NCI-H82 (cell line): ENCODE measurements around the gene PITX3.

Experiments
- DNase-seq: peaks from one replicate; lab custom pipeline; 2025; lab: John Stamatoyannopoulos, UW

PITX3 gene

GRCh38 chr10:102241444-102242117 is at the start of gene PITX3:
TSS of gene PITX3 (minus strand) at chr10:102241512. CDS start at chr10:102232080, 9,432 bp downstream.
- peak; percentile 84 for DNase-seq

GRCh38 chr10:102289840-102290239 is 48.5 kb upstream of the PITX3 start:
- no peak for DNase-seq

GRCh38 chr10:102289356-102289755 is 48.0 kb upstream of the PITX3 start:
- DNase-seq, result no peak

GRCh38 chr10:102287991-102288390 is 46.7 kb upstream of the PITX3 start:
- DNase-seq, result no peak

- no peak for DNase-seq
These were observed 46.2 kb upstream of the PITX3 start for GRCh38 chr10:102287538-102287937.

GRCh38 chr10:102286216-102286615 is 44.9 kb upstream of the PITX3 start:
- peak; percentile 46 for DNase-seq

GRCh38 chr10:102285133-102285532 is 43.8 kb upstream of the PITX3 start:
- no peak for DNase-seq

DNA sequence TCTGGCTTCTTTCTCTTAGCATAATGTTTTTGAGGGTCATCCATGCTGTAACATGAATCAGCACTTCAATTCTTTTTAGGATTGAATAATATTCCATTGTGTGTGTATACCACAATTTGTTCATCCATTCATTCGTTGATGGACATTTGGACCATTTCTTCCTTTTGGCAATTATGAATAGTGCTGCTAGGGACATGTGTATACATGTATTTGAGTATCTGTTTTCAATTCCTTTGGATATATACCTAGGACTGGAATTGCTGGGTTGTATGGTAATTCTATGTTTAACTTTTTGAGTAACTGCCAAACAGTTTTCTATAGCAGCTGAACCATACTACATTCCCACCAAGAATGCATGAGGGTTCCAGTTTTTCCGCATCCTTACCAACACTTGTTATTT is 43.2 kb upstream of the PITX3 start:
- no peak for DNase-seq

DNA sequence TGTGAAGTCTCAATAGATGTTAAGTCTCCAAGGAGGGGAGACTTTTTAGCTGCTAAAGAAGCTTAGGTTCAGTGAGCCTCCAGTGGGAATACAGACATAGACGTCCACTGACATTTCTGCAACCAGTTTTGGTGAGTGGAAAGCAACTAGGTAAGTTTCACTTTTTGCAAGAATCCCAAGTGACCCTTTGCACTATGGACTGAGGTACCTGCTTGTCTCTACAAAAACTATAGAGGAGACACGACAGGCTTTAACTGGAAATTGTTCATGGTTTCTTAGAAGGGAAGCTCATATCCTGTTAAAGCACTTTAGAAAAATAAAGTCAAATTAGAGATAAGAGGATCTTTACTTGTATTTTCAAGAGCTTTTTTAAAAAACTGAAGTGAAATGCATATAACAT is 42.6 kb upstream of the PITX3 start:
- DNase-seq, result no peak

DNA sequence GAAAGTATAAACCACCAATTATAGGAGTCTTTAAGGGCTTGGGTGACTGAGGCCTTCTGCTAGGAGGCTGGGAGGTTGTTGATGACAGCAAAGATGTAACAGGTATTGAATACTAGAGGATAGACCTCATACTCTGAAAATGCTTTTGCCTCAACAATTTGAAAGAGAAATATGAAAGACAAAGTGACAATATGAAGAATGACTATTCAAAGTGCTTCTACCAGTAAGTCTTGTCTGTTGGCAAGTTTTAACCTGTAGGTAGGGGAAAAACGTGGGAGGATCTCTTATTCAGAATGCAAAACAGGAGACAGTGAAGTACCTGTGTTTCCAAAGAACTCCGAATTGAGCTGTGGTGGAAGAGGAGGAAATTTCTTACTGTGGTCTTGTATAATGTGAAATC is 42.2 kb upstream of the PITX3 start:
- DNase-seq, result no peak

- DNase-seq, result peak; percentile 64
These were observed 39.8 kb upstream of the PITX3 start for GRCh38 chr10:102281102-102281487.

GRCh38 chr10:102280397-102281101 is 39.2 kb upstream of the PITX3 start:
- peak; percentile 84 for DNase-seq

GRCh38 chr10:102279104-102279503 is 37.8 kb upstream of the PITX3 start:
- DNase-seq, result no peak

DNA sequence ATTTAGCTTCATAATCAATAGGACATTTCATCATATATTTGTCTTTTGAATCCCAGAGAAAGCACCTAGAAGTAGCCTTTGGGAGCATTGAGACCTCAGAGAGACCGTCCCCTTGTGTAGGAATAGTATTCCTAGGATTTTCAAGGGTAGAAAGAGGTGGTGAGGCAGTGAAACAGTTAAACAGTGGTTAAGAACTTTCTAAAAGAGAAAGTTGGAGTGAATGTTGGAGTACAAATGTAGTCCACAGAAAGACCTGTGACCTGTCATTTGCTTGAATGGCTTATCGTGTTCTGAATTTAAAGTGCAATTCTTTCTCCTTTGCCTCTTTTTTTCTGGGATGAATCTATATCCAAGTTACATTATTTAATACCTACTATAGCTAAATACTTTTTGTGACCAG is 34.0 kb upstream of the PITX3 start:
- no peak for DNase-seq

- DNase-seq, result no peak
These were observed 32.8 kb upstream of the PITX3 start for GRCh38 chr10:102274062-102274461.

DNA sequence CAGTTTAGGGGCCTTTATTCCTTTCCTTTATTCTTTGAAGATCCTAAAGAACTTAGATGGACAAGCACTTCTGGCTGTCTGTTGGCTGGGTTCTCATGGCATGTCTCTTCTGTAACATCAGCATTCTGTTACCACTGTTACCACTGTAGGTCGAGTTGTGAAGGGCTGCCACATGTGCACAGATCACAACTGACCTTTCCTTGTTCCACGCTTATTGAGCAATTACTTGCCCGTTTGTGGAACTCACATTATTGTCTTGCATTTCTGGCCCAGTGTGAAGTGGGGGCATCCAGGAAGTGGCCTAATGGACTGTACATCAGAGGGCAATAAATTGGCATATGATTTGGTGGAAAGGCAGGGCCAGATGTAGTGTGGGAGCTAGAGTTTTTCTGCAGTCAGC is 27.7 kb upstream of the PITX3 start:
- DNase-seq, result no peak

- no peak for DNase-seq
These were observed 27.1 kb upstream of the PITX3 start for GRCh38 chr10:102268375-102268888.

DNA sequence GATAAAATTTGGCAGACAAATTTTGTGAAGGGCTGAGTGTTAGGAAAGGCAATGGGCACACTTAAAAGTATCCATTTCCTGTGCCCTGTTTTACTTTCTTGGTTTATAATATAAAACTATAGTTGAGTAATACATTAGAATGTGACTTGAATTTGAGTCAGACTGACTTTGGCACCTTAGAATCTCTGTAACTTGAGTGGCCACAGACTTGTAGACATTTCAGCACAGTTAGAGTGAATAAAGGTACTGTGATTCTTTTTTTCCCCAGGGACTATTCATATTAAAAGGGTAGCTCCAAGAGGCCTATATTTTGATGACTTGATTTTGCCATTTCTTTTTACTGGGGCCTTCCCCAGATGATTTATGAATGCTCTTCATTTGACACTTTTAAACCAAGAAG is 26.4 kb upstream of the PITX3 start:
- DNase-seq, result no peak

DNA sequence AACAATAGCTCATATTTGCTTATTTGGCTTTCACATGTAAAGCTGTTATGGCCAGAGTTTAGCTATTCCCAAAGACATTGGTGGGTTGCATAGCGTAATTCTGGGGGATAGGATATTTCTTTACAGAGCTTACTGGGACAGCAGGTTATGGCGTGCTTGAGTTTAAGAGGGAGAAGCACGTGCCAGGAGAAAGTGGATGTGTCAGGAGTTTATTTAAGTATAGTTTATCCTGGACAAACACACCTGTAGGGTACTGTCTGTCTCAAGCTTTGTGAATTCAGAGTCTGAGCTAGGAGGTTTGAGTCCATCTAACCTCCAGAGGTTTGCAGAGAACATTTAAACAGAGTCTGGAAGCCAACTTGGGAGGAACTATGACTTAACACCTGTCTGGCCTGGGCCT is 25.4 kb upstream of the PITX3 start:
- no peak for DNase-seq

- DNase-seq, result no peak
These were observed 23.1 kb upstream of the PITX3 start for GRCh38 chr10:102264371-102264770.

GRCh38 chr10:102262744-102263370 is 21.5 kb upstream of the PITX3 start:
- no peak for DNase-seq

DNA sequence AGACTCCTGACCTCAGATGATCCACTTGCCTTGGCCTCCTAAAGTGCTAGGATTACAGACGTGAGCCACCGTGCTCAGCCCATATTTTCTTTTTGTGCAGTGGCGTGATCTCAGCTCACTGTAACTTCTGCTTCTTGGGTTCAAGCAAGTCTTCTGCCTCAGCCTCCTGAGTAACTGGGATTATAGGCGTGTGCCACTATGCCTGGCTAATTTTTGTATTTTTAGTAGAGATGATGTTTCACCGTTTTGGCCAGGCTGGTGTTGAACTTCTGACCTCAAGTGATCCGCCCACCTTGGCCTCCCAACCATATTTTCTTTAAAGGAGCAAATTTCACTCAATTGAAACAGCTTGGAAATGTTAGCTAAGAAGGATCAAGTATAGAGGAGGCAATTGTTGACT is 20.5 kb upstream of the PITX3 start:
- no peak for DNase-seq

DNA sequence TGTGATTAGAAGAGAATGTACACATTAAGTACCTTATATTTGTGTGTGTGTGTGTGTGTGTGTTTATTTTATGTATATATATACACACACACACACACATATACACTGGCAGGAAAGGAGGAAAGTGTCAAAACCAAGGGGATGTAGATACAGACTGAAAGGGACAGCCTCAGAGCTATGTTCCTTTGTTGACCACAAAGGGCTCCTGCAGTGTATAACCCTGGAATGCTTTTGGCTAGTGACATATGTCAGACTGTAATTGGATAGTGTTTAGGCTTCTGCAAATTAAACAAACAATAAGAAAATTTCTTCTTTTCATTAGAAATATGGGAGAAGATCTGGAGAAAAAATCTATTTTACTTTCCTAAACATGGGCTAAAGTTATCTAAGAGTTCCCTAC is 19.9 kb upstream of the PITX3 start:
- peak; percentile 68 for DNase-seq
